WTC11 (cell line): ENCODE results near the gene UGT1A5. TPM values are rescaled to one million over a fixed set of nuclear protein-coding genes. Genes with fewer than 3 reads are reported as not detected.

Experiments used
- ATAC-seq: fragments of 200-7000 bp; cut with Tn5 transposase; 2 replicates; pipeline ENCODE4 v1.10.0; 2021; ENCODE audit warnings: mild to moderate bottlenecking, moderate library complexity
- CTCF ChIA-PET: fragments of 300-600 bp; sonication (Branson Sonifier 250); formaldehyde crosslinking; loops from one replicate; lab custom pipeline; 2021; ENCODE audit warnings: antibody characterized with exemption; lab: Charles Lee
- POLR2A ChIA-PET: fragments of 350-600 bp; sonication (Branson Sonifier 250); formaldehyde crosslinking; loops from one replicate; lab custom pipeline; 2021; ENCODE audit warnings: antibody characterized with exemption; lab: Charles Lee
- DNase-seq: peaks from one replicate; pipeline ENCODE4 v3.0.0; 2021; ENCODE audit warnings: low spot score
- H3K27ac Mint-ChIP-seq: 2 replicates; pipeline ENCODE4 v1.8.0; 2021; ENCODE audit warnings: mixed read lengths
- H3K27me3 Mint-ChIP-seq: 2 replicates; pipeline ENCODE4 v1.8.0; 2021; ENCODE audit warnings: low read depth, mild to moderate bottlenecking, moderate library complexity, mixed read lengths
- H3K36me3 Mint-ChIP-seq: 2 replicates; pipeline ENCODE4 v1.8.0; 2021; ENCODE audit warnings: mixed read lengths
- H3K4me1 Mint-ChIP-seq: 2 replicates; pipeline ENCODE4 v1.8.0; 2022; ENCODE audit warnings: mixed read lengths
- H3K4me3 Mint-ChIP-seq: 2 replicates; pipeline ENCODE4 v1.8.0; 2021; ENCODE audit warnings: mild to moderate bottlenecking, moderate library complexity, mixed read lengths
- H3K9me3 Mint-ChIP-seq: 2 replicates; pipeline ENCODE4 v1.8.0; 2021; ENCODE audit warnings: mixed read lengths
- AFF4 ChIP-seq: sonication (generic); formaldehyde crosslinking; IDR thresholded peaks from 2 replicates; pipeline ENCODE4 v1.8.1; 2023; ENCODE audit warnings: mild to moderate bottlenecking, missing genetic modification reagents, borderline replicate concordance
- ARID4B ChIP-seq: sonication (generic); formaldehyde crosslinking; IDR thresholded peaks from 2 replicates; pipeline ENCODE4 v1.8.0; 2023; ENCODE audit warnings: missing genetic modification reagents, mild to moderate bottlenecking, borderline replicate concordance
- ATF2 ChIP-seq: sonication (generic); formaldehyde crosslinking; IDR thresholded peaks from 2 replicates; pipeline ENCODE4 v1.8.1; 2022; ENCODE audit warnings: low read depth, missing genetic modification reagents, borderline replicate concordance
- ATF6 ChIP-seq: sonication (generic); formaldehyde crosslinking; IDR thresholded peaks from 2 replicates; pipeline ENCODE4 v1.8.1; 2023; ENCODE audit warnings: mild to moderate bottlenecking, missing genetic modification reagents
- JAZF1 ChIP-seq: fragments of 250-450 bp; sonication (Bioruptor Pico); IDR thresholded peaks from 2 replicates; pipeline ENCODE4 v1.9.0; 2021; ENCODE audit warnings: moderate library complexity, mild to moderate bottlenecking, inconsistent platforms
- PREB ChIP-seq: sonication (generic); formaldehyde crosslinking; IDR thresholded peaks from 2 replicates; pipeline ENCODE4 v1.8.1; 2022; ENCODE audit warnings: mild to moderate bottlenecking, missing genetic modification reagents, moderate library complexity, borderline replicate concordance
- SOX15 ChIP-seq: fragments of 250-450 bp; sonication (Bioruptor Pico); IDR thresholded peaks from 2 replicates; pipeline ENCODE4 v1.9.0; 2021; ENCODE audit warnings: mild to moderate bottlenecking
- STAT6 ChIP-seq: sonication (generic); formaldehyde crosslinking; conservative IDR thresholded peaks from 2 replicates; pipeline ENCODE4 v1.8.1; 2023; ENCODE audit warnings: mild to moderate bottlenecking, low read depth, missing genetic modification reagents, moderate library complexity
- ZBTB43 ChIP-seq: sonication (generic); formaldehyde crosslinking; IDR thresholded peaks from 2 replicates; pipeline ENCODE4 v1.8.1; 2023; ENCODE audit warnings: mild to moderate bottlenecking, missing genetic modification reagents
- ZMAT4 ChIP-seq: fragments of 250-450 bp; sonication (Bioruptor Pico); IDR thresholded peaks from 2 replicates; pipeline ENCODE4 v1.9.0; 2021; ENCODE audit warnings: mild to moderate bottlenecking
- ZNF232 ChIP-seq: sonication (generic); formaldehyde crosslinking; IDR thresholded peaks from 2 replicates; pipeline ENCODE4 v1.8.0; 2022; ENCODE audit warnings: mild to moderate bottlenecking, missing genetic modification reagents
- ZNF416 ChIP-seq: fragments of 250-450 bp; sonication (Bioruptor Pico); IDR thresholded peaks from 2 replicates; pipeline ENCODE4 v1.9.0; 2021; ENCODE audit warnings: mild to moderate bottlenecking, inconsistent platforms
- ZNF671 ChIP-seq: fragments of 250-450 bp; sonication (Bioruptor Pico); IDR thresholded peaks from 2 replicates; pipeline ENCODE4 v1.8.0; 2021; ENCODE audit warnings: mild to moderate bottlenecking
- total RNA-seq: library from RNA; stranded (reverse); gene quantifications from 3 replicates; pipeline ENCODE4 v1.2.3, GENCODE V29; 2021

Gene UGT1A5
- total RNA-seq, 1 experiment from 2014 or later: not detected

- TF ChIP-seq PREB (CRISPR knock-in tag) (no peak), ATF6 (no peak), ZNF416 (CRISPR knock-in tag) (no peak), ZMAT4 (CRISPR knock-in tag) (no peak), AFF4 (CRISPR knock-in tag) (no peak), ZNF232 (CRISPR knock-in tag) (no peak), SOX15 (no peak)
Measured at GRCh38 chr2:233807966-233808935, 95.5 kb downstream of the UGT1A5 start (continued).

- CTCF ChIA-PET: no interaction called here
- ATAC-seq (no peak), DNase-seq (no peak)
- POLR2A ChIA-PET: no interaction called here
- no peak overlapping the region for H3K4me3 Mint-ChIP-seq
- no peaks in the 10 kb centered on the region for H3K4me1 Mint-ChIP-seq
- H3K36me3 Mint-ChIP-seq: no peaks in the 10 kb centered on the region
- TF ChIP-seq STAT6 (CRISPR knock-in tag): no peak
- TF ChIP-seq JAZF1 (CRISPR knock-in tag): no peak
- no peaks in the 10 kb centered on the region; the same call in 1 of the 2 replicates for H3K27me3 Mint-ChIP-seq
- H3K27ac Mint-ChIP-seq: no peak overlapping the region
- peaks cover 11% of the 10 kb centered on the region for H3K9me3 Mint-ChIP-seq
Measured at GRCh38 chr2:233810385-233810784, 97.7 kb downstream of the UGT1A5 start.

- Mint-ChIP-seq H3K4me1 (no peaks in the 10 kb centered on the region), H3K9me3 (peaks cover 11% of the 10 kb centered on the region), H3K36me3 (no peaks in the 10 kb centered on the region), H3K27me3 (no peaks in the 10 kb centered on the region; the same call in 1 of the 2 replicates), H3K27ac (no peak overlapping the region), H3K4me3 (no peak overlapping the region)
- no peak for DNase-seq
- ChIA-PET CTCF (no interaction called here), POLR2A (no interaction called here)
- no peak for ATAC-seq
- TF ChIP-seq ATF2 (CRISPR knock-in tag) (no peak), ZBTB43 (CRISPR knock-in tag) (no peak), ZNF671 (no peak), ARID4B (CRISPR knock-in tag) (no peak)
Measured at GRCh38 chr2:233811087-233811486, 98.4 kb downstream of the UGT1A5 start.
